GM18520 (cell line): Measurements from ENCODE around the gene TCL1B.

Source experiments
- ATAC-seq: cut with Tn5 transposase; IDR thresholded peaks from one replicate; pipeline ENCODE4 v1.9.1; 2021; ENCODE audit not compliant: unreplicated experiment

TCL1B gene

DNA sequence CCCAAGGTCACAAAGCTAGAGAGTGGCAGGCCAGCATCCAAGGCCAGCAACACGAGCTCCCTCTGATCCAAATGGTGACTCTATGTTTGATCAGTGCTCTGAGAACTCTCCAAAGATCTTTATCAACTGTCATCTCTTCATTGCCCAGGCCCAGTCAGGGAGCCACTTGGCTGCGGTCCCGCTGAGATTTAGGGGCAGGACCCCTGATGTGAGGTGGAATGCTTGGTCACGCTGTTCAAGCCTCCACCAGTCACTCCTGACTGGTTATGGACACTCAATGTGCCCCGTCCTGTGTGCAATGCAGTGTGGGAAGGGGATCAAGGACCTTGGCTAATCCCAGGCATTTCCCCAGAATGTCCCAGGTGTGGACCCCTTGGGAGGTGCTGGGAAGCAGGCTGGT lies 19.8 kb upstream of the TCL1B start:
- ATAC-seq: no peak

DNA sequence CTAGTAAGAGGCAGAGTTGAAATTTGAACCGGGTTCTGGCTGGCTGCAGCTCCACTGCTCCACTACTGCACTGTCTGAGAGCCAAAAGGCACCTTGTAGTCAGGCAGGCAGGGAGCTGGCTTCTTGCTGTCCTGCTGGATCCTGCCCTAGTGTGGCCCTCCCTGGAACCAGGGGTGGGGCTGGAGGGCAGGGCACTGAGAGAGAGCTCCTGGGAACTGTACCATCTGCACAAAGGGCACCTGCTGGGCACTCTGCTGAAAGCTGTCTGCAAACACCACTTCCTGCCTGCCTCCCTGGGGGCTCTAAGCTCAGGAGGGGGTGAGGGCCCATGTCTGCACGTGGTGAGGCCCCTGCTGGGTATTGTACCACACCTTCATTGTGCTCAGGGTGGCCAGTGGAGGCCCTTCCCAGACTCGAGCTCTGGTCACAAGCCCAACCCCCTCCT lies 19.0 kb upstream of the TCL1B start:
- ATAC-seq: no peak

DNA sequence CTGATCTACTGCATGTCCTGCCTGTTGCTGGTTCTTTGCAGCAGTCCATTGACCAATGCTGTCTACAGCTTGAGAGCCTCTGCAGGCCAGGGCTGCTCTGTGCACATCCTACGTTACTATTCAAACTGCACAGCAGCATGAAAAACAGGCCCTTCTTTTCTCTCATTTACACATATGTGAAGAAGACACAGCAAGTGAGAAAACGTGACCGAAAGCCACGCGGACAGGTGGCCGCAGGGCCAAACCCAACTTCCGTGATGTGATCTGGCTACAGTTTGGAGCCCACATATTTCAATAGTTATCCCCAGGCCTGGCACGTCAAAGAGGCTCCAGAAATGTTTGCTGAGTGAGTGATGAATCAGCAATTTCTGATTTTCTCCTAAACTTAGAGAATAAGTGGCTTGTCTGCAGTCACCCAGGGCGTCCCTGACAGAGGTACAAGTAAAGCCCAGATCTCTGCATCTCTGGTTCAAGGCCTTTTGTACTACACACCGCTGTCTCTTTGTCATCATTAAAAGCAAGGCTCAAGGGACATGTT lies 17.9 kb upstream of the TCL1B start:
- peak; percentile 52 for ATAC-seq

DNA sequence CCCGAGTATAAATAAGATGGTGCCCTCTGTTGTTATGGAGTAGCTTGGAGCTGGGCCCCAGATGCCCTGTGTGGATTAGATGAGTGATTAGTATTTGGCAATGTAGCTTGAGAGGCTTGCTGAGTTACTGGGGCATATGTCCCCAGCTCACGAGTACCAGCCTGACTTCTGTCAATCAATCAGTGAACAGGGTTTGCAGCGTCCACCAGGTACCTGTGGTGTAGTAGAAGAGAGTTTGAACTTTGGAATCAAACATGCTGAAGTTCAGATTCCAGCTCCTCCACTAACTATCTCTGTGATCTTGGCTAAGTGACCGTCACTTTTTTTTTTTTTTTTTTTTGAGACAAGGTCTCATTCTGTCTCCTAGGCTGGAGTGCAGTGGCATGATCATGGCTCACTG lies 11.6 kb upstream of the TCL1B start:
- no peak for ATAC-seq

DNA sequence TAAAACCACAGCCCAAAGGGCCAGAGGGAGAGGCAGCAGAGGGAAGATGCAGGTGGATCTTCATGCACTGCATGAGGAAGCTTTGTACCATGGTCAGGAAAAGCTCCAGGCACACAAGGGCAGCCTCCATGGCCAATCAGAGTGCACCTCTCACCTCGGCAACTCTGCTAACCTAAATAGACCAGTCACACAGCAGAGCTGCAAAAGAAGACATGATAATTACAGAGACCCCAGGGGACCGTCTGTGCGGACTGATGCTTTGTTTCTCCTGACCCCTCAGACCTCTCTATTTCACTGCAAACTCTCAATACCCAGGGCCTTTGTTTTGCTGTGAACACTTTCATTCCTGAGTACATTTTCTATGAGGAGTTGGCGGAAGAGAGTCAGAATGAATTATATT lies 10.7 kb upstream of the TCL1B start:
- no peak for ATAC-seq

DNA sequence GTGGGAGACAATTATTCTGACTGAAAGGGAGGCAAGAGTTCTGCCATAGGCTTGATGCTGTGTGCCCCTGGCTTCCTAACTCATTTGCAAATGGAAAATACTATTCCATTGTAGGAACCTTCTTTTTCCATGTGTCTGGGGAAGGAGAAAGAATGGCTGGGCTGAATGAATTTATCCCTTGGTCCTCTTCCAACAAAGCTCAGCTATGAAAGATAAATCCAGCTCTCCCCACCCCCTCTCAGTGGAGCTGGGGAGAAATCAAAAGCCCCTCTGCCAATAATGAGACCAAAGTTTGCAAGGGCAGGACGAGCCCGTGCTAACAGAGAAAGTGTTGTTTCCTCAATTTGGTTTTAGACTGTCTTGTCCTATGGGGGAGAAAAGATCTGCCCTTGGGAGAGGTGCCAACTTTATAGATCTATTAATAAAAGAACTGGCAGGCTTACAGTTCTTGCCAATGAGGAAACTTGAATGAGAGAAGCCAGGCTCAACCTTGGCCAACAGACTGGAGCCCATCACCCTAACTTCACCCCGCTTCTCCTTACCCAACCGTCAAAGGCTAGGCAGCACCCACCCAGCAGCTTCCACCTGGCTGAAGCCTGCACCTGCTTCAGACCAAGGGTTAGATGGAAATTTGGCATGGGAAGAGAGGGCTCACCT lies 8.9 kb upstream of the TCL1B start:
- ATAC-seq: no peak

DNA sequence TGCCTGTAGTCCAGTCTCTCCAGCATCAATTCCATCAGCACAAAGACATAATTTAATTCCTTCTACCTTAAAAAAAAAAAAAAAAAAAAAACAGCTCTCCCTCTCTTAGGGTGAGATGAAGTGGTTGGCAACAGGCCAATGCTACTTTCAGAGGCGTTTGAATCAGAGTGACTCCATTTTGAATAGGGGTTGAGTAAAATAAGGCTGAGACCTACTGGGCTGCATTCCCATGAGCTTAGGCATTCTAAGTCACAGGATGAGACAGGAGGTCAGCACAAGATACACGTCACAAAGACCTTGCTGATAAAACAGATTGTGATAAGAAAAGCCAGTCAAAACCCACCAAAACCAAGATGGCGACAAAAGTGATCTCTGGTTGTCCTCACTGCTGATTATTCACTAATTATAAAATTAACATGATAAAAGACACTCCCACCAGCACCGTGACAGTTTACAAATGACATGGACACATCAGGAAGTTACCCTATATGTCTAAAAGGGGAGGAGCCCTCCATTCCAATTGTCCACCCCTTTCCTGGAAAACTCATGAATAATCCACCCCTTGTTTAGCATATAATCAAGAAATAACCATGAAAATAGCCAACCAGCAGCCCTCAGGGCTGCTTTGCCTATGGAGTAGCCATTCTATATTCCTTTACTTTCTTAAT lies 6.9 kb upstream of the TCL1B start:
- no peak for ATAC-seq

DNA sequence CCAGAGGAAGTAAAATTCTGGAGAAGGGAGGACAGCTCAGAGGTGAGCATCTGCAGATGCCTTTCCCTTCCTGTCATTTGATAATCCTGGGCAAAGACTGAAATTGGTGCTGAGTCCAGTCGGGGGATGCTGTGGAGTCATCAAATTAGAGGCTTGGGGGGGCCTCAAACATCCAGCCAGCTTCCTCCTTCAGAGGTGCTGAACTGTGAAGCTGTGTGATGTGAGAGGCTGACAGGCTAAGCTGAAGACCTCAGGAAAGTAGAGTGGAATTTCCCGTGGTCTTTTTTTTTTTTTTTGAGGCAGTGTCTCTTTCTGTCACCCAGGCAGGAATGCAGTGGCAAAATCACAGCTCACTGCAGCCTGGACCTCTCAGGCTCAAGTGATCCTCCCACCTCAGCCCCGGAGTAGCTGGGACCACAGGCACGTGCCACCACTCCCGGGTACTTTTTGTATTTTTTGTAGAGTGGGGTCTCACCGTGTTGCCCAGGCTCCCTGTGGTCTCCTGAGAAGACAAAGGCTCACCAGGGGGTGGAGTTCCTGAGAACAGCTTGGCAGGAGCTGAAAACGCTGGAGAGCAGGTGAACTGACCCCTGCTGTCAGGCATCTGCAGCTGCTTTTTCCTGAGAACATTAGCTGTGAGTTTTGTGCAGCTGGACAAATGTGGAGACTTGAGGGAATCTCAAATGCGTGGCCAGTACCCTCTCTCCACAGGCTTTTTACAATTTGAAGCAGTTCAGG lies 6.1 kb upstream of the TCL1B start:
- no peak for ATAC-seq

DNA sequence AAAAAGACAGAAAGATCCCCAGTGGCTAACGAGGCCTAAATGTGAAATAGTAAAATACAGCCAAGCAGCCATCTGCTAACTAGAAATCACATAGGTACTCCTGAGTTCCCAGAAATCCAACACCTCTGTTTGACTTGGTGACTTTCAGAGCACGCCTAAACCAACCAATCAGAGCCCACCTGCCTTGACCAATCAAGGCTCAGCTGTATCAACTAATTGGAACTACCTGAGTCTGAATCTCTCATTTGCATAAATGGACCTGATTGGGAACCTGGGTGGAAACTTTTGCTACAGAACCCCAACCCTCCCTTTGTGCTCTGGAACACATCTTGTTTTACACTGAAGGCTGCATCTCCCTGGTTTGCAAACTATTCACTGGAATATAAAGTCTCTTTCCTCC lies 5.1 kb upstream of the TCL1B start:
- no peak for ATAC-seq

DNA sequence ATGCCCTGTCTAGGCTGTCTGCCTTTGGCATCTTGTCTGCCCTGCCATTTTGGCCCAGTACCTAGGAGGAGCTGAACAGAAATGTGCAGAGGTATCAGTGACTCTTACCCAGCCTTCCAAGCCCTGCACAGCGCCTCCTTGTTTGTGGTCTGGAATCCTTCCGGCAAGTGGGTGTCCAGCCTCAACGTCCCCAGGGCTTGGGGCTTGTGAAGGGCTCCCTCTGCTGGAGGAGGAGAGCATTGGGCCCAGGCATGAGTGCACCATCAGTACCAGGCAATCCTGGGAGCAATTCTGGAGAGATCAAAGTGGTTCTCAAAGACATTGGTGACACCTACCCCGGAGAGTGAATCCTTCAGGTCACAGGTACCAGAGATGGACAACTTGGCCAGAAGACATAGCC lies 2.4 kb upstream of the TCL1B start:
- no peak for ATAC-seq

DNA sequence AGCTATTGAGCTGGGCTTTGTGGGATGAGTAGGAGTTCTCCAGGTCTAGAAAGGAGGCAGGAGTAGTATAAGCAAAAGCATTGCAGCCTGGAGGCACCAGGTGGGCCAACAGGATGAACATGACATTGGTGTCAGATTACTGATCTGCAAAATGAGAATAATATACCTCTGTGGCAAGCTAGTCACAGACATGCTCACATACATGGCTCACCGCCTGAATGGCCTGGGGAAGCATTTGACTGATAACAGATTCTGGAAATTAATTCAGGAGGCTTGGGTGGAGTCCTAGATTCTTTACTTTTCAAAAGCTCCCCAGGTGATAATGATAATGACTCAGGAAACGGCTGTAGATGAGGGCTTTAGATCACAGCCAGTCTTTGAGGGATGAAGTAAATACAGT lies 709 bp downstream of the TCL1B start:
- no peak for ATAC-seq

DNA sequence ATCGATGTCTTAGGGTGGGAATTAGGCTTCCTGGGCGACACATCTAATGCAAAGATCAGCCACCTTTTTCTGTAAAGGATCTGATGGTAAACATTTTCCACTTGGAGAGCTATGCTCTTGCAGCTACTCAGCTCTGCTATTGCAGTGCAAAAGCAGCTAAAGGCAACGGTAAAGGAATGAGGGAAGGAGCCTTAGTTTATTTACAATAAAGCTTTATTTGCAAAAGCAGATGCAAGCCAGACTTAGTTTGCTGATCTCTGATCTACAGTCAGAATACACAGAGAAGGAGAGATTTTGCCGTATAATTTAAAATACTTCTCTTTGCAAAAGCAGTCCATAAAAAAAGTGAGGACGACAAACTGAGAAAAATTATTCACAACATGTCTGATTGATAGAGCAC lies 3.2 kb downstream of the TCL1B start:
- ATAC-seq: no peak

DNA sequence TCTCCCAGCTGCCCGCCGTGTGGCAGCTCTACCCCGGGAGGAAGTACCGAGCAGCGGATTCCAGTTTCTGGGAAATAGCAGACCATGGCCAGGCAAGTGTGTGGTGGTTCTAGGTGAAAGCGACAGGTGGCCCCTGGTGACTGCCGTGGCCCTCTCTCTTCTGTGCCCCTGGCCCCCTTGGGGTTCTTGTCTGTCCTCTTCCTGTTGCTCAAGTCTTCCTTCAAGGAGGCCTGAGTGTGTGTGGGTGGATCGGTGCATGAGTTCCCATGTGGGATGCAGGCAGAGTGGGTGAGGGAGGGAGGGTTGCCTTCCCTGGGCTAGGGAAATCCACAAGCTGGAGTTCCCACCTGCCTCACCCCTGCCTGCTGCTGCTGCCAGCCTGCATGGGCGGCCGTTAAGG lies 4.6 kb downstream of the TCL1B start:
- no peak for ATAC-seq

DNA sequence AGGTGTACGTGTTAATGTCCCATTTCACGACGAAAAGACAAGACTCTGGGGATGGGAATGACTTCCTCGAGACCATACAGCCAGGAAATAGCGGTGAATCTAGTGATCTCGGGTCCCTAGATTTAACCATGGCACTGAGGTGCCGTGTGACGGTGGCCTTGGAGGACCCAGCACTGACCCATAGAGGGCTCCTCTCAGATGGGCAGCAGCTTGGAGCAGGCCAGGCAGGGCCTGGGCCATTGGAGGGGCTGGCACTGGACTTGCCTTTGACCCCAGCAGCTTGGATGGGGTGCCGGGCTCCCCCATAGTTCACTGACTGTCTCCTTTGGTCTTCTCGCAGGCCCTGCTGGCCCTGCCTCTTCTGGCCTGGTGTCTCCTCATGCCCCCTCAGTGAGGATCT lies 5.4 kb downstream of the TCL1B start:
- no peak for ATAC-seq

DNA sequence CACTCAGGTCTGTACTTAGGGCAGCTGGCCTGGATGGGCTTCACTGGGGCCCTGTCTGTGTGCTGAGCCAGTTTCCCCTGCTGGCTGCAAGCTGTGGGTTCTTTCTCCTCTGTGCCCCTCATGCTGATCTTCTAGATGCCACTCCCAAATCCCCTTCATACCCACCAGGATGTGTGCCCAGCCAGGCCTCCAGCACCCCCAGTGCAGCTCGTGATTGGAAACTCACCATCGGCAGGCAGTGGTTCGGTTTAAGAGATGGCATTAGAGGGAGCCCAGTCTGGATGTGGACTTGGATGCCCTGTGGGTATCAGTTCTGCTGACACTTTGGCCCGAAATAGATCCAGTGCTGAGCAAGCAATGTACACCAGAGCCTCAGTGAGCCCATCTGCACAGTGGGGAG lies 5.9 kb downstream of the TCL1B start:
- ATAC-seq: no peak

DNA sequence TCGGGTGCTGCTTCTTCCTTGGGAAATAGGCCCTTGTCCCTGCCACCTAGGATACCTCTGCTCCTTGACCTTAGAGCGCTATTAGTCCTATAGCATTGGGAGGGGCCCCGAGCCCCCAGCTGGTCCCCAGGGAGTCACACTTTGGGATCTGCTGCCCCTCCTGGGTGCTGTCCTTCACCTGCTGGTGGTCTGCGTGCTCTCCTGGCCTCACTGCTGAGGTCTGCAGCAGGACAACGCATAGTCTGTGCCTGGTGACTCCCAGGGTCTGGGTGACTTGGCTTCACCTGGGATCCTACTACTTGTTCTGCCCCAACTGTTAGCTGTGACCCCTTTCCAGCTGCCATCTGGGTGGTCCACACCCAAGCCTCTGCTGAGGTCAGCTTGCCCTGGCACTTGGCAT lies 8.8 kb downstream of the TCL1B start:
- no peak for ATAC-seq

DNA sequence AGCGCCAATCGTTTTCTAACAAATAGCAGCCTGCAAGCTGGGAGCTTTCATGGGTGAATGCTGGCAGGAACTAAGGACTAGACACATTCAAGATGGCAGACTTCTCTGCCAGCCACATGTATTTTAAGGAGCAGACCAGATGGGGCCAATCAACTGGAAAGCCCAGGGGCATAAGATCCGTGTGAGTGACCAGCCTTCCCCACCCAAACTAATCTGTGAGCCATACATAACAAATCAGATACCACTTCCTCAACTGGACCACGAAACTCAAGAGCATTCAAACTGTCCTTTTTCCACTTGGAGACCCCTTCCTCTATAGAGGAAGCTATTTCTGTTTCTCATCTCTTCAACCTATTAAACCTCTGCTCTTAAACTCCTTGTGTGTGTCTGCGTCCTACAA lies 9.7 kb downstream of the TCL1B start:
- no peak for ATAC-seq

DNA sequence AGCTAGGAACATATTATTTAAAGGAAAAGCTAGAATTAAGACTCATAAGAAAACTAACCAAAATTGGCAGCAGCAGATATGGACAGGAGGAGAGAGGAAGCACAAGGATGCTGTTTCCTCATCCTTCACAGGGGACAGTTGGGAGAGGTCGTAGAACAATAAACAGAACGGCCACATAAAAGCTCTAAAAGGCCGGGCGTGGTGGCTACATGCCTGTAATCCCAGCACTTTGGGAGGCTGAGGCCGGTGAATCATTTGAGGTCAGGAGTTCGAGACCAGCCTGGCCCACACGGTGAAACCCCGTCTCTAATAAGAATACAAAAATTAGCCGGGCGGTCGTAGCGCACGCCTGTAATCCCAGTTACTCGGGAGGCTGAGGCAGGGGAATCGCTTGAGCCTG lies 10.5 kb downstream of the TCL1B start:
- ATAC-seq: no peak

DNA sequence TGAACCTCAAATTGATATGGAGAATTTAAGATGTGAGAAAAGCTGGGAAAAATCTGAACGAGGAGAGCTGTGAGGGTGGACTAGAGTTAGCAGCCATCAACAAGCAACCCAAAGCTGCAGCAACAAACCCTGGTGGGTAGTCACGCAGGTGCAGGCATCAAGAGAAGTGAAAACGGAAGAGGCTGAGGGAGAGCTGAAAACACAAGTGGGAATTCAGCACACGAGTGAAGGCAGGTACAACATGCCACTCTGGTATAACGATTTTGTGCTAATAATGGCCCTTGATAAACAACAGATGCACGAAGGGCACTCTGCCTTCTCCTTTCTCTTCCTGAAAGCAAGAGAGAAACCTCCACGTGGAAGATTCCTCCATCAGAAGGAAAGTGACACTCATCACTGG lies 11.5 kb downstream of the TCL1B start:
- peak; percentile 33 for ATAC-seq

DNA sequence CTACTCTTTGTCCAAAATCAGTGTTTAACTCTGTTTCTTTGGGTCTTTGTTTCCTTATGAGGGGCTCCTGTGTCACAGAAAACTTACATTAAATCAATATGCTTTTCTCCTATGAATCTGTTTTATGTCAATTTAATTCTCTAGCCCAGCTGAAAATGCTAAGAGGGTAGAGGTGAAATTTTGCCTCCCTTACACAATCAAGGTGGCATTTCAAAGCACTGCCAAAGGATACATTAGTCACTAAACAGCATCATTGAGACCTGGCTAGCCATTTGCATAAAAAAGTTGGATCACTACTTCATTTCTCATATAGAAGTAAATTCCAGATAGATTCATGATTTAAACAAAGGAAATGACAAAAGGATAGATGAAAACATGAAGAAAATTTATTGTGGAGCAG lies 12.1 kb downstream of the TCL1B start:
- no peak for ATAC-seq

DNA sequence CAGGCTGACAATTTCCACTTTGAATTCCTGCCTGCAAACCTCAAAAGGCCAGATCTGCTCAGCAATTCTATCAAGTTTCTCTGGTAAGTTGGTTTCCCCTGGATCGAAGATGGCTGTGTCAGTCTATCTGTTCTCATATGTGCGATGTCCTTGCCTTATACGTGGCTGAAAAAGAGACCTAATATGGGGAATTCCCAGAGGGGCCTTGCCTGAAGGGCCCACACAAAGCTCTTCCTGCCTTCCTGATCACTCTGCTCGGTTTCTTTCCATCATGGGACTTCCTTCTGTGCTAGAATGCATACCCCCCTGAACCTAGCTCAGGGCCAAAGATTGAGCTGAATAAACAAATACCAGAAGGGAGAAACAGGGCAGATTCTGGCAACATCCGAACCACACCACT lies 13.2 kb downstream of the TCL1B start:
- ATAC-seq: no peak
